Stimulated activated CD4-positive, alpha-beta T cell treated with anti-CD3 and anti-CD28 coated beads, Interleukin-12 subunit alpha, Interleukin-12 subunit beta, amount 100 ng/mL, for 4 hours (primary cell): ENCODE results near the gene OR56B4.

Source experiments
- DNase-seq: peaks from one replicate; pipeline ENCODE4 v3.0.0-alpha.2; 2020

Gene OR56B4

GRCh38 chr11:6152126-6152525 is 44.6 kb downstream of the OR56B4 start:
- no peak for DNase-seq

- DNase-seq, result no peak
Measured at GRCh38 chr11:6156628-6157359, 49.3 kb downstream of the OR56B4 start.
